K562 (cell line): ENCODE results near the gene GPR153.

Experiments
- BMI1 ChIP-seq: fragments of 150-350 bp; IDR thresholded peaks from 2 replicates; pipeline ENCODE4 v1.6.1; 2014; ENCODE audit warnings: low read length
- CCAR2 ChIP-seq: fragments of 200-400 bp; formaldehyde crosslinking; IDR thresholded peaks from 2 replicates; pipeline ENCODE4 v1.6.1; 2017; ENCODE audit warnings: mild to moderate bottlenecking, low read depth, low read length
- MAFG ChIP-seq: fragments of 450-650 bp; conservative IDR thresholded peaks from 2 replicates; pipeline ENCODE4 v1.6.1; 2016; ENCODE audit warnings: missing genetic modification characterization, missing compliant biosample characterization
- NFATC3 ChIP-seq: fragments of 450-650 bp; IDR thresholded peaks from 2 replicates; pipeline ENCODE4 v1.6.1; 2017; ENCODE audit warnings: mild to moderate bottlenecking
- POLR2A ChIP-seq: fragments of 450-650 bp; conservative IDR thresholded peaks from 2 replicates; pipeline ENCODE4 v1.6.1; 2016
- PRDM10 ChIP-seq: fragments of 450-650 bp; IDR thresholded peaks from 2 replicates; pipeline ENCODE4 v1.6.1; 2018; ENCODE audit not compliant: partially characterized antibody
- YY1 ChIP-seq, 3 experiments: IDR thresholded peaks; 2 replicates each; pipeline ENCODE4 v1.6.1; 2011; ENCODE audit warnings: low read length in 2 of 3, mild to moderate bottlenecking in 2 of 3, moderate library complexity in 2 of 3, borderline replicate concordance in 1 of 3, control low read depth in 1 of 3, low read depth in 1 of 3; ENCODE audit not compliant: insufficient read depth in 3 of 3, insufficient replicate concordance in 2 of 3, control insufficient read depth in 1 of 3, insufficient read length in 1 of 3; ENCODE audit errors: extremely low read depth in 1 of 3

- no peak for TF ChIP-seq YY1 (IDR thresholded peaks at IDR 0.05; ENCODE audit: borderline replicate concordance in 1 of 3, control insufficient read depth in 1 of 3, extremely low read depth in 1 of 3, insufficient read depth in 3 of 3, insufficient read length in 1 of 3, insufficient replicate concordance in 2 of 3, low read depth in 1 of 3, low read length in 2 of 3)
- TF ChIP-seq MAFG (tag) = no peak
- TF ChIP-seq POLR2A = no peak
- TF ChIP-seq NFATC3 = no peak
- no peak for TF ChIP-seq CCAR2
- no peak for TF ChIP-seq BMI1
- no peak for TF ChIP-seq PRDM10
Measured at GRCh38 chr1:6261615-6261995, 707 bp upstream of the GPR153 start.
